Fibroblast of villous mesenchyme (primary cell): ENCODE measurements around the gene ZNF664. TPM values are rescaled to one million over a fixed set of nuclear protein-coding genes. Genes with fewer than 3 reads are reported as not detected.

ENCODE experiments used
- DNase-seq: peaks from one replicate; pipeline ENCODE4 v3.0.0-alpha.2; 2010; ENCODE audit warnings: low read depth
- H3K4me3 ChIP-seq: 2 replicates; pipeline ENCODE4 v1.5.1; 2011; ENCODE audit warnings: low read depth, mild to moderate bottlenecking, low read length
- CTCF ChIP-seq: IDR thresholded peaks from 2 replicates; pipeline ENCODE4 v1.5.1; 2012; ENCODE audit warnings: low read depth, mild to moderate bottlenecking, low read length; ENCODE audit not compliant: insufficient read depth
- total RNA-seq: library from RNA; depleted of rRNA; stranded (reverse); fragments of >200 nt; gene quantifications from 2 replicates; pipeline ENCODE4 v1.2.3, GENCODE V29; 2012

ZNF664 gene
- total RNA-seq, 1 donor: 46.2 TPM

- TF ChIP-seq CTCF: peak; percentile 89
- H3K4me3 ChIP-seq: no peak overlapping the region
Observed at GRCh38 chr12:124036657-124037109, 63.7 kb downstream of the ZNF664 start.

GRCh38 chr12:124037331-124037730 is 64.3 kb downstream of the ZNF664 start:
- H3K4me3 ChIP-seq: no peak overlapping the region
- TF ChIP-seq CTCF: no peak
- no peak for DNase-seq

More at GRCh38 chr12:124036657-124037109, 63.7 kb downstream of the ZNF664 start:
- DNase-seq: peak; percentile 58

- DNase-seq: peak; percentile 72
- no peak for TF ChIP-seq CTCF
- H3K4me3 ChIP-seq: no peak overlapping the region
Observed at GRCh38 chr12:124039276-124039675, 66.3 kb downstream of the ZNF664 start.

GRCh38 chr12:124040291-124040690 is 67.3 kb downstream of the ZNF664 start:
- TF ChIP-seq CTCF: no peak
- no peak overlapping the region for H3K4me3 ChIP-seq
- DNase-seq: no peak

- DNase-seq: no peak
- H3K4me3 ChIP-seq: no peak overlapping the region
- no peak for TF ChIP-seq CTCF
Observed at GRCh38 chr12:124040737-124041136, 67.7 kb downstream of the ZNF664 start.

- DNase-seq: no peak
Observed at GRCh38 chr12:124041907-124042306, 68.9 kb downstream of the ZNF664 start.

More at GRCh38 chr12:124041907-124042306, 68.9 kb downstream of the ZNF664 start:
- no peak for TF ChIP-seq CTCF
- no peak overlapping the region for H3K4me3 ChIP-seq
